HEK293 (cell line): ENCODE results near the gene DPEP1.
A peak's percentile ranks its signal among the peaks of the same experiment; 100 is the strongest.
"Not testable (repeated sequence)": the region's sequence is repeated elsewhere in the genome, so short reads cannot be mapped to it uniquely, and the experiment has no call there.

ENCODE experiments used
- CTCF ChIA-PET: fragments of 350-600 bp; formaldehyde crosslinking; extraction: SDS; loops from one replicate; lab custom pipeline; 2021; ENCODE audit warnings: antibody characterized with exemption; lab: Yijun Ruan, JAX
- POLR2A ChIA-PET: fragments of 300-600 bp; formaldehyde crosslinking; extraction: SDS; loops from one replicate; lab custom pipeline; 2020; ENCODE audit warnings: antibody characterized with exemption, inconsistent platforms; lab: Yijun Ruan, JAX
- H3K27ac ChIP-seq: fragments of 200-500 bp; sonication (Bioruptor generic); 2 replicates; pipeline ENCODE4 v1.5.1; 2014; ENCODE audit warnings: low read depth, low read length, control low read depth, inconsistent platforms; ENCODE audit errors: extremely low read depth
- H3K36me3 ChIP-seq, 2 experiments: fragments of 200-500 bp in 1 of 2; sonication (Bioruptor generic) in 1 of 2; 1 replicate in 1 of 2; 2 replicates in 1 of 2; pipeline ENCODE4 v1.5.1; 2014 to 2017; ENCODE audit warnings: inconsistent platforms in 2 of 2, low read length in 2 of 2; ENCODE audit not compliant: control insufficient read depth in 2 of 2, insufficient read depth in 1 of 2
- H3K4me1 ChIP-seq: fragments of 200-500 bp; sonication (Bioruptor generic); 2 replicates; pipeline ENCODE4 v1.5.1; 2014; ENCODE audit warnings: mild to moderate bottlenecking, low read length, inconsistent platforms; ENCODE audit not compliant: control insufficient read depth, insufficient read depth
- H3K4me3 ChIP-seq: 2 replicates; pipeline ENCODE4 v1.5.1; 2011; ENCODE audit warnings: low read depth, mild to moderate bottlenecking, control low read depth, low read length, moderate library complexity
- H3K9me3 ChIP-seq: fragments of 200-500 bp; sonication (Bioruptor generic); 2 replicates; pipeline ENCODE4 v1.5.1; 2014; ENCODE audit warnings: low read depth, low read length, inconsistent platforms; ENCODE audit not compliant: control insufficient read depth, insufficient read depth
- KLF9 ChIP-seq: fragments of 450-650 bp; formaldehyde crosslinking; IDR thresholded peaks from 2 replicates; pipeline ENCODE4 v1.5.1; 2016; ENCODE audit warnings: missing biosample characterization, missing genetic modification characterization, low read depth
- PRDM10 ChIP-seq: fragments of 450-650 bp; formaldehyde crosslinking; IDR thresholded peaks from 2 replicates; pipeline ENCODE4 v1.5.1; 2016; ENCODE audit warnings: missing biosample characterization, missing genetic modification characterization
- SETDB1 ChIP-seq: IDR thresholded peaks from one replicate; pipeline ENCODE4 v1.6.1; 2017; ENCODE audit warnings: mild to moderate bottlenecking, low read length, moderate library complexity, mixed read lengths; ENCODE audit not compliant: insufficient read length
- YY1 ChIP-seq: fragments of 450-650 bp; formaldehyde crosslinking; IDR thresholded peaks from 2 replicates; pipeline ENCODE4 v1.5.1; 2018; ENCODE audit warnings: missing biosample characterization, missing genetic modification characterization
- ZNF112 ChIP-seq: fragments of 450-650 bp; formaldehyde crosslinking; IDR thresholded peaks from 2 replicates; pipeline ENCODE4 v1.5.0; 2017; ENCODE audit warnings: missing biosample characterization, missing genetic modification characterization
- ZNF138 ChIP-seq: fragments of 450-650 bp; formaldehyde crosslinking; IDR thresholded peaks from 2 replicates; pipeline ENCODE4 v1.5.1; 2016; ENCODE audit warnings: missing biosample characterization, missing genetic modification characterization, borderline replicate concordance
- ZNF146 ChIP-seq: fragments of 450-650 bp; formaldehyde crosslinking; IDR thresholded peaks from 2 replicates; pipeline ENCODE4 v1.5.1; 2016; ENCODE audit warnings: missing biosample characterization, missing genetic modification characterization
- ZNF223 ChIP-seq: fragments of 450-650 bp; formaldehyde crosslinking; IDR thresholded peaks from 2 replicates; pipeline ENCODE4 v1.5.1; 2016; ENCODE audit warnings: missing biosample characterization, missing genetic modification characterization
- ZNF248 ChIP-seq: fragments of 450-650 bp; formaldehyde crosslinking; IDR thresholded peaks from 2 replicates; pipeline ENCODE4 v1.5.1; 2017; ENCODE audit warnings: missing biosample characterization, missing genetic modification characterization
- ZNF302 ChIP-seq: fragments of 450-650 bp; formaldehyde crosslinking; IDR thresholded peaks from 2 replicates; pipeline ENCODE4 v1.5.1; 2016; ENCODE audit warnings: missing biosample characterization, missing genetic modification characterization, low read depth
- ZNF335 ChIP-seq: fragments of 450-650 bp; formaldehyde crosslinking; conservative IDR thresholded peaks from 2 replicates; pipeline ENCODE4 v1.5.1; 2016; ENCODE audit warnings: missing biosample characterization, missing genetic modification characterization
- ZNF37A ChIP-seq: fragments of 450-650 bp; IDR thresholded peaks from 2 replicates; pipeline ENCODE4 v1.5.1; 2018; ENCODE audit warnings: missing biosample characterization, missing genetic modification characterization
- ZNF48 ChIP-seq: fragments of 450-650 bp; formaldehyde crosslinking; IDR thresholded peaks from 2 replicates; pipeline ENCODE4 v1.5.1; 2016; ENCODE audit warnings: missing biosample characterization, missing genetic modification characterization
- ZNF488 ChIP-seq: fragments of 450-650 bp; formaldehyde crosslinking; IDR thresholded peaks from 2 replicates; pipeline ENCODE4 v1.5.1; 2016; ENCODE audit warnings: missing biosample characterization, missing genetic modification characterization
- ZNF621 ChIP-seq: fragments of 450-650 bp; formaldehyde crosslinking; IDR thresholded peaks from 2 replicates; pipeline ENCODE4 v1.5.1; 2017; ENCODE audit warnings: missing biosample characterization, missing genetic modification characterization
- ZNF624 ChIP-seq: fragments of 450-650 bp; formaldehyde crosslinking; IDR thresholded peaks from 2 replicates; pipeline ENCODE4 v1.5.1; 2017; ENCODE audit warnings: missing biosample characterization, missing genetic modification characterization
- ZNF830 ChIP-seq: fragments of 450-650 bp; IDR thresholded peaks from 2 replicates; pipeline ENCODE4 v1.5.0; 2018; ENCODE audit warnings: missing biosample characterization, missing genetic modification characterization, low read depth, mild to moderate bottlenecking, moderate library complexity
- ZSCAN30 ChIP-seq: fragments of 450-650 bp; IDR thresholded peaks from 2 replicates; pipeline ENCODE4 v1.5.1; 2018; ENCODE audit warnings: missing biosample characterization, mild to moderate bottlenecking, missing genetic modification characterization, moderate library complexity

Gene DPEP1

GRCh38 chr16:89669755-89670154 lies 56.3 kb downstream of the DPEP1 start (continued):
- TF ChIP-seq ZNF830 (no peak), ZSCAN30 (no peak), SETDB1 (no peak), ZNF37A (tag by site-specific recombination) (no peak), ZNF621 (tag by site-specific recombination) (no peak), ZNF112 (tag by site-specific recombination) (no peak), ZNF223 (tag by site-specific recombination) (no peak), ZNF48 (tag by site-specific recombination) (no peak), ZNF248 (no peak), ZNF488 (tag by site-specific recombination) (no peak), KLF9 (tag by site-specific recombination) (no peak), ZNF138 (tag by site-specific recombination) (no peak), PRDM10 (tag by site-specific recombination) (no peak), YY1 (tag by site-specific recombination) (no peak), ZNF624 (tag by site-specific recombination) (no peak), ZNF335 (tag by site-specific recombination) (no peak)

GRCh38 chr16:89670496-89671431 lies 57.3 kb downstream of the DPEP1 start:
- H3K4me3 ChIP-seq: no peak overlapping the region
- ChIA-PET CTCF (interaction anchor here (0.6 to 1.0 kb wide), 5 partner anchors 14 to 468 kb away, joined by 3 to 4 read pairs (median 3); partner anchors contain the start of gene CHMP1A), POLR2A (interaction anchor here (0.6 to 0.7 kb wide), 2 partner anchors 72 to 221 kb away, joined by 3 to 5 read pairs; no protein-coding TSS in a partner anchor)
- H3K27ac ChIP-seq: no peak overlapping the region
- TF ChIP-seq ZNF335 (tag by site-specific recombination): peak; percentile 34; the same call in 1 of the 2 replicates
- no peak for TF ChIP-seq ZNF302
- no peaks in the 10 kb centered on the region for H3K9me3 ChIP-seq
- H3K36me3 ChIP-seq: peaks cover 0 to 2% of the 10 kb centered on the region in 2 experiments; a peak in 2 of 3 replicates
- H3K4me1 ChIP-seq: no peaks in the 10 kb centered on the region

GRCh38 chr16:89671565-89671964 lies 58.1 kb downstream of the DPEP1 start:
- not testable (repeated sequence) for H3K4me1 ChIP-seq, H3K9me3 ChIP-seq, H3K27ac ChIP-seq, H3K4me3 ChIP-seq, H3K36me3 ChIP-seq
- ChIA-PET CTCF (interaction anchor here (0.6 to 1.0 kb wide), 3 partner anchors 34 to 468 kb away, joined by 3 to 4 read pairs (median 3); no protein-coding TSS in a partner anchor), POLR2A (interaction anchor here (0.6 kb wide), 1 partner anchor 222 kb away, joined by 3 read pairs; no protein-coding TSS in a partner anchor)
- TF ChIP-seq ZNF146 (tag by site-specific recombination): peak; percentile 73
